Mesothelial cell of epicardium (in vitro differentiated cells): Measurements from ENCODE around the gene DARS1. TPM values are rescaled to one million over a fixed set of nuclear protein-coding genes. Genes with fewer than 3 reads are reported as not detected.

ENCODE experiments used
- DNase-seq, 2 experiments: peaks; one replicate each; pipeline ENCODE4 v3.0.0; 2021; ENCODE audit warnings: low spot score in 2 of 2; ENCODE audit not compliant: unreplicated experiment in 2 of 2
- H3K27ac Mint-ChIP-seq: 2 replicates; pipeline ENCODE4 v1.8.0; 2021; ENCODE audit warnings: mixed read lengths
- H3K27me3 Mint-ChIP-seq: 2 replicates; pipeline ENCODE4 v1.8.0; 2021; ENCODE audit warnings: low read depth, mixed read lengths
- H3K36me3 Mint-ChIP-seq: 2 replicates; pipeline ENCODE4 v1.8.0; 2021; ENCODE audit warnings: mixed read lengths
- H3K4me1 Mint-ChIP-seq: 2 replicates; pipeline ENCODE4 v1.8.0; 2021; ENCODE audit warnings: mixed read lengths
- H3K4me3 Mint-ChIP-seq: 2 replicates; pipeline ENCODE4 v1.8.0; 2021; ENCODE audit warnings: mild to moderate bottlenecking, moderate library complexity, mixed read lengths
- H3K9me3 Mint-ChIP-seq: 2 replicates; pipeline ENCODE4 v1.8.0; 2021; ENCODE audit warnings: mixed read lengths
- total RNA-seq: library from RNA; stranded (reverse); gene quantifications from 3 replicates; pipeline ENCODE4 v1.2.1, GENCODE V29; 2021
- TF ChIP-seq, protein P1 (sequence below): fragments of 200-600 bp; sonication (generic); IDR thresholded peaks from one replicate; pipeline ENCODE4 v1.5.0; 2021; ENCODE audit warnings: antibody characterized with exemption; ENCODE audit not compliant: unreplicated experiment

DARS1 gene
- total RNA-seq, 1 donor from 2014 or later = 82.6 TPM

DNA sequence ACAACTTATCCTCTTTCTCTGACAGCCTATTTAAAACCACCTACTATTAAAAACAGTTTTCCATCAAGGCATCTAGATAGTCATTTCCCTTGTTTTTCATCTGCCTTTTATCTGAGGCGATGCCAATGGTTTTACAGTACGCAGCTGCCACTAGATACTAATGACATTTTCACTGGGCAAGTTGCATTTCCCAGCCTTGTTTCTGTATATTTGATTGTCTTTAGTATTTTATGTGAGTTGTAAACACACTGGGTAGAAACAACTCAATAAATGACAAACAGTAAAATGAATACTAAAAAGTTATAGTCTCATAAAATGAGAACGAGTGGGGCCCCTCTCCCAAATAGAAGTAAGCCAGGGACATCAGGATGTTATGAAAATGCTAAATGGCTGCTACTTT, 8.9 kb upstream of the DARS1 start:
- H3K36me3 Mint-ChIP-seq = no peaks in the 10 kb centered on the region
- no peaks in the 10 kb centered on the region for H3K9me3 Mint-ChIP-seq
- H3K4me3 Mint-ChIP-seq = no peak overlapping the region
- H3K27me3 Mint-ChIP-seq = no peaks in the 10 kb centered on the region
- TF ChIP-seq, protein P1, sequence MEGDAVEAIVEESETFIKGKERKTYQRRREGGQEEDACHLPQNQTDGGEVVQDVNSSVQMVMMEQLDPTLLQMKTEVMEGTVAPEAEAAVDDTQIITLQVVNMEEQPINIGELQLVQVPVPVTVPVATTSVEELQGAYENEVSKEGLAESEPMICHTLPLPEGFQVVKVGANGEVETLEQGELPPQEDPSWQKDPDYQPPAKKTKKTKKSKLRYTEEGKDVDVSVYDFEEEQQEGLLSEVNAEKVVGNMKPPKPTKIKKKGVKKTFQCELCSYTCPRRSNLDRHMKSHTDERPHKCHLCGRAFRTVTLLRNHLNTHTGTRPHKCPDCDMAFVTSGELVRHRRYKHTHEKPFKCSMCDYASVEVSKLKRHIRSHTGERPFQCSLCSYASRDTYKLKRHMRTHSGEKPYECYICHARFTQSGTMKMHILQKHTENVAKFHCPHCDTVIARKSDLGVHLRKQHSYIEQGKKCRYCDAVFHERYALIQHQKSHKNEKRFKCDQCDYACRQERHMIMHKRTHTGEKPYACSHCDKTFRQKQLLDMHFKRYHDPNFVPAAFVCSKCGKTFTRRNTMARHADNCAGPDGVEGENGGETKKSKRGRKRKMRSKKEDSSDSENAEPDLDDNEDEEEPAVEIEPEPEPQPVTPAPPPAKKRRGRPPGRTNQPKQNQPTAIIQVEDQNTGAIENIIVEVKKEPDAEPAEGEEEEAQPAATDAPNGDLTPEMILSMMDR = no peak
- H3K27ac Mint-ChIP-seq = no peak overlapping the region
- no peaks in the 10 kb centered on the region for H3K4me1 Mint-ChIP-seq
- no peak for DNase-seq

- Mint-ChIP-seq H3K4me1 (no peaks in the 10 kb centered on the region), H3K36me3 (no peaks in the 10 kb centered on the region), H3K9me3 (no peaks in the 10 kb centered on the region), H3K4me3 (no peak overlapping the region), H3K27me3 (no peaks in the 10 kb centered on the region), H3K27ac (no peak overlapping the region)
- no peak for DNase-seq
- TF ChIP-seq, protein P1 = no peak
Observed at GRCh38 chr2:135993421-135993820, 8.0 kb upstream of the DARS1 start.

DNA sequence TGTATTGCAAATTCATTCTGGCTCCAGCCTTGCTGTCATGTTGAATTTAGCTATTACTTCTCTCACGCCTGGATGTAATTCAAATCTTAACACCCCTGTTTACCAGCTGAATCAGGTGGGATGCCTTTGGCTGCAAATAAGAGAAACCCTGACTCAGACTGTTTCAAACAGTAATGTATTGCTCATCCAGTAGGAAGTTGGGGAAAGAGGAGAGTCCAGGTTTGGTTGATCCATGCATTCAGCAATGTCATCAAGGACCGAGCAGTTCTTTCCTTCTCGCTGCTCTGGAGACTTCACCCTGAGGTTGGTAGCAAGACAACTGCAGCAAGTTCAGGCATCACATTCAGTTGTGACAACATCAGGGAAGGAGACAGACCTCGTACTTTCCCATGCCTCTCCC, 6.4 kb upstream of the DARS1 start:
- Mint-ChIP-seq H3K9me3 (no peaks in the 10 kb centered on the region), H3K4me3 (no peak overlapping the region), H3K36me3 (no peaks in the 10 kb centered on the region), H3K4me1 (no peaks in the 10 kb centered on the region), H3K27ac (no peak overlapping the region), H3K27me3 (no peaks in the 10 kb centered on the region)
- TF ChIP-seq, protein P1 = no peak
- DNase-seq = no peak

- H3K27ac Mint-ChIP-seq = no peak overlapping the region
- peaks cover 4% of the 10 kb centered on the region for H3K36me3 Mint-ChIP-seq
- TF ChIP-seq, protein P1 = no peak
- DNase-seq = no peak
- H3K4me3 Mint-ChIP-seq = no peak overlapping the region
- H3K27me3 Mint-ChIP-seq = no peaks in the 10 kb centered on the region
- peaks cover 20% of the 10 kb centered on the region for H3K4me1 Mint-ChIP-seq
- H3K9me3 Mint-ChIP-seq = no peaks in the 10 kb centered on the region
Observed at GRCh38 chr2:135987441-135987840, 2.0 kb upstream of the DARS1 start.

GRCh38 chr2:135986507-135986906, 1.1 kb upstream of the DARS1 start:
- Mint-ChIP-seq H3K4me3 (peak overlapping the region; percentile 95), H3K27ac (peak overlapping the region; percentile 99)

More at GRCh38 chr2:135986507-135986906, 1.1 kb upstream of the DARS1 start:
- Mint-ChIP-seq H3K36me3 (peaks cover 4% of the 10 kb centered on the region), H3K9me3 (no peaks in the 10 kb centered on the region), H3K27me3 (no peaks in the 10 kb centered on the region), H3K4me1 (peaks cover 20% of the 10 kb centered on the region)
- TF ChIP-seq, protein P1 = no peak
- DNase-seq = no peak
